ENCODE measurements around the gene ANO1.

The ANO1 gene

GRCh38 chr11:70103256-70103975, 25.3 kb downstream of the ANO1 start:
- Histone ChIP-seq H2AFZ (ENCODE audit: low read length) (no peak overlapping the region), H3K79me2 (ENCODE audit: insufficient read depth, low read length) (no peaks in the 10 kb centered on the region), H3K36me3 (ENCODE audit: insufficient read depth, low read length) (no peaks in the 10 kb centered on the region), H3K9ac (ENCODE audit: low read length) (no peak overlapping the region), H3K27me3 (ENCODE audit: insufficient read depth, low read length) (peaks cover 6% of the 10 kb centered on the region; the same call in 1 of the 2 replicates), H3K4me3 (ENCODE audit: low read depth, low read length, poor library complexity, severe bottlenecking) (no peak overlapping the region), H3K9me3 (ENCODE audit: low read length) (no peaks in the 10 kb centered on the region), H3K4me1 (ENCODE audit: insufficient read depth, low read length, severe bottlenecking) (no peaks in the 10 kb centered on the region), H3K9me2 (ENCODE audit: low read depth, low read length) (no peaks in the 10 kb centered on the region), H3F3A (ENCODE audit: insufficient read depth, low read length) (no peaks in the 10 kb centered on the region), H3K4me2 (ENCODE audit: low read length) (no peak overlapping the region), H3K27ac (ENCODE audit: low read depth, low read length, poor library complexity, severe bottlenecking) (no peak overlapping the region), H4K20me1 (ENCODE audit: insufficient read depth, low read length) (no peaks in the 10 kb centered on the region)
- no peak for TF ChIP-seq CTCF (IDR thresholded peaks at IDR 0.05; ENCODE audit: low read length)
- TF ChIP-seq EZH2 (IDR thresholded peaks at IDR 0.05; ENCODE audit: borderline replicate concordance, low read length), result no peak

- no peaks in the 10 kb centered on the region for H3F3A ChIP-seq (ENCODE audit: insufficient read depth, low read length)
- no peaks in the 10 kb centered on the region for H3K4me1 ChIP-seq (ENCODE audit: insufficient read depth, low read length, severe bottlenecking)
- TF ChIP-seq CTCF (IDR thresholded peaks at IDR 0.05; ENCODE audit: low read length), result no peak
- no peak for TF ChIP-seq EZH2 (IDR thresholded peaks at IDR 0.05; ENCODE audit: borderline replicate concordance, low read length)
- H3K4me2 ChIP-seq (ENCODE audit: low read length), result no peak overlapping the region
- H3K9me2 ChIP-seq (ENCODE audit: low read depth, low read length), result no peaks in the 10 kb centered on the region
- no peak overlapping the region for H3K27ac ChIP-seq (ENCODE audit: low read depth, low read length, poor library complexity, severe bottlenecking)
- H2AFZ ChIP-seq (ENCODE audit: low read length), result no peak overlapping the region
- H3K4me3 ChIP-seq (ENCODE audit: low read depth, low read length, poor library complexity, severe bottlenecking), result no peak overlapping the region
- H3K27me3 ChIP-seq (ENCODE audit: insufficient read depth, low read length), result peaks cover 6% of the 10 kb centered on the region; the same call in 1 of the 2 replicates
- no peaks in the 10 kb centered on the region for H4K20me1 ChIP-seq (ENCODE audit: insufficient read depth, low read length)
- H3K9ac ChIP-seq (ENCODE audit: low read length), result no peak overlapping the region
- no peaks in the 10 kb centered on the region for H3K36me3 ChIP-seq (ENCODE audit: insufficient read depth, low read length)
- no peaks in the 10 kb centered on the region for H3K79me2 ChIP-seq (ENCODE audit: insufficient read depth, low read length)
- H3K9me3 ChIP-seq (ENCODE audit: low read length), result no peaks in the 10 kb centered on the region
Observed at GRCh38 chr11:70104419-70104818, 26.3 kb downstream of the ANO1 start.

GRCh38 chr11:70104961-70105360, 26.8 kb downstream of the ANO1 start:
- no peaks in the 10 kb centered on the region for H3K79me2 ChIP-seq (ENCODE audit: insufficient read depth, low read length)
- H3K4me1 ChIP-seq (ENCODE audit: insufficient read depth, low read length, severe bottlenecking), result no peaks in the 10 kb centered on the region
- no peaks in the 10 kb centered on the region for H3K9me3 ChIP-seq (ENCODE audit: low read length)
- H3K4me3 ChIP-seq (ENCODE audit: low read depth, low read length, poor library complexity, severe bottlenecking), result no peak overlapping the region
- no peaks in the 10 kb centered on the region for H3K36me3 ChIP-seq (ENCODE audit: insufficient read depth, low read length)
- H3K27ac ChIP-seq (ENCODE audit: low read depth, low read length, poor library complexity, severe bottlenecking), result no peak overlapping the region
- H3K9me2 ChIP-seq (ENCODE audit: low read depth, low read length), result no peaks in the 10 kb centered on the region
- H2AFZ ChIP-seq (ENCODE audit: low read length), result no peak overlapping the region
- no peaks in the 10 kb centered on the region for H4K20me1 ChIP-seq (ENCODE audit: insufficient read depth, low read length)
- H3K27me3 ChIP-seq (ENCODE audit: insufficient read depth, low read length), result peaks cover 6% of the 10 kb centered on the region; the same call in 1 of the 2 replicates
- TF ChIP-seq EZH2 (IDR thresholded peaks at IDR 0.05; ENCODE audit: borderline replicate concordance, low read length) (no peak), CTCF (IDR thresholded peaks at IDR 0.05; ENCODE audit: low read length) (no peak)
- H3K4me2 ChIP-seq (ENCODE audit: low read length), result no peak overlapping the region
- H3F3A ChIP-seq (ENCODE audit: insufficient read depth, low read length), result no peaks in the 10 kb centered on the region
- no peak overlapping the region for H3K9ac ChIP-seq (ENCODE audit: low read length)
